ENCODE data around the gene TIMM29.

DNA sequence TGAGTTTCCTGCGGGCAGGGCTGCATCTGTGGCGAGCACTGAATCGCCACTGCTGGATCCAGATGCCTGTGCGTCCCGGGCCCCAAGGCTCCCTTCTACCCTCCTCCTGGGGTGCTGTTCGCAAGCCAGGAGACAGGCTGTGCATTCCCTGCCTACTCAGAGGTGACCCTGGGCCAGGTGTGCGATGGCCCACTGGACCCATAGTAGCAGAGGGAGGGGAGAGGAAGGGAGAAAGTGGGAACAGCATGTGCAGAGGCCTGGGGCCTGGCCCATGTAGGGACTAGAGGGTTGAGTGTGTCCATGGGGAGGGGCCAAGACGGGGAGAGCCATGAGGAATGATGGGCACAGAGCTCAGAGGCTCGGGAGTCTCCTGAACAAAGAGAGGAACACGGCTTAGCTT, 30.0 kb upstream of the TIMM29 start:
- TF ChIP-seq, protein P1, sequence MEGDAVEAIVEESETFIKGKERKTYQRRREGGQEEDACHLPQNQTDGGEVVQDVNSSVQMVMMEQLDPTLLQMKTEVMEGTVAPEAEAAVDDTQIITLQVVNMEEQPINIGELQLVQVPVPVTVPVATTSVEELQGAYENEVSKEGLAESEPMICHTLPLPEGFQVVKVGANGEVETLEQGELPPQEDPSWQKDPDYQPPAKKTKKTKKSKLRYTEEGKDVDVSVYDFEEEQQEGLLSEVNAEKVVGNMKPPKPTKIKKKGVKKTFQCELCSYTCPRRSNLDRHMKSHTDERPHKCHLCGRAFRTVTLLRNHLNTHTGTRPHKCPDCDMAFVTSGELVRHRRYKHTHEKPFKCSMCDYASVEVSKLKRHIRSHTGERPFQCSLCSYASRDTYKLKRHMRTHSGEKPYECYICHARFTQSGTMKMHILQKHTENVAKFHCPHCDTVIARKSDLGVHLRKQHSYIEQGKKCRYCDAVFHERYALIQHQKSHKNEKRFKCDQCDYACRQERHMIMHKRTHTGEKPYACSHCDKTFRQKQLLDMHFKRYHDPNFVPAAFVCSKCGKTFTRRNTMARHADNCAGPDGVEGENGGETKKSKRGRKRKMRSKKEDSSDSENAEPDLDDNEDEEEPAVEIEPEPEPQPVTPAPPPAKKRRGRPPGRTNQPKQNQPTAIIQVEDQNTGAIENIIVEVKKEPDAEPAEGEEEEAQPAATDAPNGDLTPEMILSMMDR (conservative IDR thresholded peaks at IDR 0.05; ENCODE audit: low read length): no peak
- no peak for TF ChIP-seq EZH2phosphoT487 (IDR thresholded peaks at IDR 0.05; ENCODE audit: borderline replicate concordance, low read depth, low read length)
